SH-SY5Y (cell line): ENCODE data around the gene URB2.

Experiments
- GATA2 ChIP-seq: IDR thresholded peaks from 2 replicates; pipeline ENCODE4 v1.6.1; 2011; ENCODE audit warnings: mild to moderate bottlenecking, low read depth, low read length
- GATA3 ChIP-seq: IDR thresholded peaks from 2 replicates; pipeline ENCODE4 v1.6.1; 2011; ENCODE audit warnings: low read depth, mild to moderate bottlenecking, low read length, moderate library complexity

- no peak for TF ChIP-seq GATA2
- TF ChIP-seq GATA3 = no peak
Measured at GRCh38 chr1:229593800-229594199, 32.2 kb upstream of the URB2 start.
